Hippocampal formation (tissue), 2 donors: ENCODE results near the gene SALL3.
"Not testable (repeated sequence)": the region's sequence is repeated elsewhere in the genome, so short reads cannot be mapped to it uniquely, and the experiment has no call there.

Experiments
- DNase-seq, 2 donors: peaks; one replicate each; lab custom pipeline; 2025; lab: John Stamatoyannopoulos, UW

Gene SALL3

GRCh38 chr18:78979730-78980278 lies at the start of gene SALL3:
Gene SALL3 (plus strand): TSS chr18:78979818. CDS start chr18:78980275, 457 bp downstream.
- DNase-seq, result no peak

- DNase-seq, result no peak
Measured at GRCh38 chr18:78932281-78932680, 47.3 kb upstream of the SALL3 start.

- no peak for DNase-seq
Measured at GRCh38 chr18:78934003-78934402, 45.6 kb upstream of the SALL3 start.

- no peak for DNase-seq
Measured at GRCh38 chr18:78934551-78935225, 44.9 kb upstream of the SALL3 start.

GRCh38 chr18:78935406-78935805 lies 44.2 kb upstream of the SALL3 start:
- DNase-seq, result no peak

GRCh38 chr18:78936251-78937005 lies 43.2 kb upstream of the SALL3 start:
- no peak for DNase-seq

GRCh38 chr18:78937166-78937565 lies 42.5 kb upstream of the SALL3 start:
- DNase-seq, result no peak

GRCh38 chr18:78939105-78939504 lies 40.5 kb upstream of the SALL3 start:
- DNase-seq, result no peak

DNA sequence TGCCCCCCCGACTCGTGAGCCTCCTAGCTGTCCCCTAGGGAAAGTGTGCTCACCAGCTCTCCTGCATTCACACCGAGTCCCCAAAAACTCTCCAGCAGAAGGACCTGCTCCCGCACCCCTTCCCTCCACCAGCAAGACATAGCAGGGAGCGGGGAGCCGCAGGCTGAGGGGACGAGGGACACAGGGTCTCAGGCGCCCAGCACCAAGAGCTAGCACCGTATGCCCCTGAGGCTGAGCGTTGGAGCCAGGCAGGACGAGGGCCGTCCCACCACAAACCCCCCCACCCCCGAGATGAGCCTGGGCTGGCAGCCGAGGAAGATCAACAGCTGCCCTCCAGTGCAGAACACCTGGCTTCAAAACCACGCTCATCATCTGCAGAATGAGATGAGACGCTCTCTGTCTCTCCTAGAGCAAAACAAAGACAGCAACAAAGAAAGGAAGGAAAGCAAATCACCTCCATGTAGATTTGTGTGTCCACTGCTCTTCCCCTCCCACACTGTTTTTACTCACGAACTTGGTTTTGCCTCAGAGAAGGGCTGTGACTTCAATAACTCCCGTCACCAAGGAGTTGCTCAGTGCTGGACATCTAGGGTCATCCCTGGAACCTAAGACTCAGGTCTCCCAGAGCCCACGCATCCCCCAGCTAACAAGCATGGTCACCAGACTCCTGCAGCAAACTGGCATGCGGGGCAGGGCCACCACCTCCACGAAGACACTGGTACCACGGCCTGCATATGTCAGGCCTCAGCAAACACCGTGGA lies 39.7 kb upstream of the SALL3 start:
- no peak for DNase-seq

DNA sequence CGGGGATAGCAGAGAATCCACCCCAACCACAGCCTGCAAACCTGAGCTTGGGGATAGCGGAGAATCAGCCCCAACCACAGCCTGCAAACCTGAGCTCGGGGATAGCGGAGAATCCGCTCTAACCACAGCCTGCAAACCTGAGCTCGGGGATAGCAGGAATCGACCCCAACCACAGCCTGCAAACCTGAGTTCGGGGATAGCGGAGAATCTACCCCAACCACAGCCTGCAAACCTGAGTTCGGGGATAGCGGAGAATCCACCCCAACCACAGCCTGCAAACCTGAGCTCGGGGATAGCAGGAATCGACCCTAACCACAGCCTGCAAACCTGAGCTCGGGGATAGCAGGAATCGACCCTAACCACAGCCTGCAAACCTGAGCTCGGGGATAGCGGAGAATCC lies 37.4 kb upstream of the SALL3 start:
- not testable (repeated sequence) for DNase-seq

DNA sequence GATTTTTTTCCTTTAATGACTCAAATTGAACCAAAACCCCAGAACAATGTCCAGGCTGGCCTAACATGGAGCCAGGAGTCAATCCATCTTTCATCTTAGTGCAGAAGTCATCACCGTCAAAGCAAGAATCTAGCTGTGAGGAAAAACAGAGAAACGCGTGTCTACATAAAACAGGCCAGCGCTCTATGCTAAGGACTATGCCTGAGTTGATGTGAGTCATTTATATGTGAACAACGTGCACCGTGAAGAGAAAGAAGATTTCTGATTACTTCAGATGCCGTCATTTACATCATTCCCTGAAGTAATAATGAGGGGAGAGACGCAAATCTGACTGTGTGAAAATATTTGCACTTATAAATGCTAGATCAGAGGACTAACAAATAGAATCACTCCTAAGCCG lies 34.0 kb upstream of the SALL3 start:
- DNase-seq, result no peak

DNA sequence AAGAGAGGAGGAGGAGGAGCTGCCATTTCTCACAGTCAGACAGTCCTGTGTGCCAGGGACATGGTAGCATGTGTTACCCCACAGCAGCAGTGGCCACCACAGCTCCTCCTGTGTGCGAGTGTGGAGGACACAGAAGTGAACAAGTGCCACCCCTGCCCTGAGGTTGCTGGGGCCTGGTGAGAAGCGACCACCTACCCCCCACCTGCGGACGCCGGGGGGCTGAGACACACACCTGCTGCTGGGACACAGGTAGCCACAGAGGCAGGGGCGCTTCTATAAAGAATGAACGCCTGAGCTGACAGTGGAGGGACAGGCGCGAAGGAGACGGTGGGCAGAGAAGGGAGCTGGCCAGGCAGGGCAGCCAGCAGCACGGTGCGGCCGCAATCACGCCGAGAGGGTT lies 32.3 kb upstream of the SALL3 start:
- no peak for DNase-seq

DNA sequence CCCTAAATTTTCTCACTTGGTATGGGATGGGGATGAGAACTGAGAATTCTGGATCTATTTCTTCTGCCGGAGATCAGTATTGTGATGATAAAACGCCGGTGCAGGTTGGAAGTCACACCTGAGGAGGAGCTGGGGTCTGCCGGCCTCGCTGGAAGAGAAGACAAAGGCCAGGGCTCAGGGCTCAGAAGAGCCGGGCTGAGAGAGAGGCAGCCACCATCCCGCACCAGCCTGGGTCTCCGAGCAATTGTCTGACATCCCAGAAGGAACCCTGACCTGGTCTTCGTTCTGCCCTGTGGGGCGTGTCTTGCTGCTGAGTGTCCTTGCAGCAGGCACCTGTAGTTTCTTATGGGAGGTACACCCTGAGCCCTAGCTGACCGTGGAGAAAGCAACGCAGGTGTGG lies 31.4 kb upstream of the SALL3 start:
- DNase-seq, result no peak

- DNase-seq, result no peak
Measured at GRCh38 chr18:78948707-78949106, 30.9 kb upstream of the SALL3 start.

- no peak for DNase-seq
Measured at GRCh38 chr18:78949216-78949615, 30.4 kb upstream of the SALL3 start.

DNA sequence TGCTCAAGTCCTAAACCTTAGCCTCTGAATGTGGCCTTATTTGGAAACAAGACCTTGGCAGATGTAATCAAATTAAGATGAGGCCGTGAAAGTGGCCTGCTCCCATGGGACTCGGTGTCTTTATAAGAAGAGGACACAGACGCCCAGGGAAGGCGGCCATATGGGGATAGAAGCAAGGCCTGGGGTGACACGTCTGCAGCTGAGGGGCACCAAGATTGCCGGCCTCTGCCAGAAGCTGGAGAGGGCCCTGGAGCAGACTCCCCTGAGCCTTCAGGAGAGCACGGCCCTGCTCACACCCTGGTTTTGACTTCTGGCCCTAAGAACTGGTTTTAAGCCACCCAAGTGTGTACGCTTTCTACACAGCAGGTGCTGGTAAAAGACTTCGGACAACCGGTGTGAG lies 29.2 kb upstream of the SALL3 start:
- no peak for DNase-seq

GRCh38 chr18:78953566-78953965 lies 26.1 kb upstream of the SALL3 start:
- no peak for DNase-seq

GRCh38 chr18:78955051-78955450 lies 24.6 kb upstream of the SALL3 start:
- no peak for DNase-seq

- DNase-seq, result no peak
Measured at GRCh38 chr18:78957140-78957539, 22.5 kb upstream of the SALL3 start.

- no peak for DNase-seq
Measured at GRCh38 chr18:78960709-78961108, 18.9 kb upstream of the SALL3 start.

DNA sequence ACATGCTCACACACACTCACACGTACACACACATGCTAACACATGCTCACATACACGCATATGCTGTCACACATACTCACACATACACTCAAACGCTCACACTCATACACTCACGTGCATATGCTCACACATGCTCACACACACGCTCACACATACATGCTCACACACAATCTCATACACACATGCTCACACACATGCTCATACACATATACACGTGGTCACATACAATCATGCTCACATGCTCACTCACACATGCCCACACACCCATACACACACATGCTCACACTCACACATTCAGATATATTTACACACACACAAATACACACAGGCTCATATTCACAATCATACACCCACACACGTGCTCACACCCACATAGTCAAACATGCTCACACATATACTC lies 17.5 kb upstream of the SALL3 start:
- no peak for DNase-seq

DNA sequence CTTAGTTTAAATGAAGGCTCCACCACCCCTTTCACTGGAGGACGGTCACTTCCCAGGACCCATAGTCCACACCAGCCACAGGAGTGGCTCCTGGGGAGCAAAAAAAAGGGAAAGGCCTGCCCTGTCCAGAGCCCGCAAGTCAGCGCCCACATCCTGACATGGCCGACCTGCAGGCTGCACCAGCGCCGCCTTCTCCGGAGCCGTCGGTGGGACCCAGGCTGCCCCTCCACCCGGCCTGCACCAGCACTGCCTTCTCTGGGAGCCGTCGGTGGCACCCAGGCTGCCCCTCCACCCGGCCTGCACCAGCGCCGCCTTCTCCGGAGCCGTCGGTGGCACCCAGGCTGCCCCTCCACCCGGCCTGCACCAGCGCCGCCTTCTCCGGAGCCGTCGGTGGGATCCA lies 14.9 kb upstream of the SALL3 start:
- not testable (repeated sequence) for DNase-seq

DNA sequence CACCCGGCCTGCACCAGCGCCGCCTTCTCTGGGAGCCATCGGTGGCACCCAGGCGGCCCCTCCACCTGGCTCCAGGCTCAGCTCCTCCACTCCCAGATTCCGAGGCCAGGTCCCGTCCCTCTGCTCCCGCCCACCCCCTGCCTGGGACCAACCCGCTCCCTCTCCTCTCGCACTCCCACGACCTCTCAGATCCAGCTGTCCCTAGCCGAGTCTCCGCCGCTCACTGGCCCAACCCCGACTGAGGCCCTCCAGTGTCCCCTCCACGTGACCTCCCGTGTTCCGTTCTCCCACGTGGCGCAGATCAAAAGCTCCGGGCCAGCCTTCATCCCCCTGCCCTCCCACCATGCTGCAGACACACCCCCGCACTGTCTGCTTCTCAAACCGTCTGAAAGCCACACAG lies 14.4 kb upstream of the SALL3 start:
- DNase-seq, result no peak
